HG03439 (cell line): ENCODE data around the gene ERCC8.
"Not testable (repeated sequence)": the region's sequence is repeated elsewhere in the genome, so short reads cannot be mapped to it uniquely, and the experiment has no call there.

Experiments used
- ATAC-seq: cut with Tn5 transposase; IDR thresholded peaks from one replicate; pipeline ENCODE4 v1.9.1; 2021; ENCODE audit warnings: mild to moderate bottlenecking, moderate library complexity; ENCODE audit not compliant: unreplicated experiment

ERCC8 gene

GRCh38 chr5:60944904-60945812, at the start of gene ERCC8, which contains the start of gene NDUFAF2:
Gene ERCC8 (minus strand): TSS chr5:60945070. CDS start chr5:60945008, 62 bp downstream.
Gene NDUFAF2 (plus strand): TSS chr5:60945205. CDS start chr5:60945256, 51 bp downstream.
- ATAC-seq: peak; percentile 99

DNA sequence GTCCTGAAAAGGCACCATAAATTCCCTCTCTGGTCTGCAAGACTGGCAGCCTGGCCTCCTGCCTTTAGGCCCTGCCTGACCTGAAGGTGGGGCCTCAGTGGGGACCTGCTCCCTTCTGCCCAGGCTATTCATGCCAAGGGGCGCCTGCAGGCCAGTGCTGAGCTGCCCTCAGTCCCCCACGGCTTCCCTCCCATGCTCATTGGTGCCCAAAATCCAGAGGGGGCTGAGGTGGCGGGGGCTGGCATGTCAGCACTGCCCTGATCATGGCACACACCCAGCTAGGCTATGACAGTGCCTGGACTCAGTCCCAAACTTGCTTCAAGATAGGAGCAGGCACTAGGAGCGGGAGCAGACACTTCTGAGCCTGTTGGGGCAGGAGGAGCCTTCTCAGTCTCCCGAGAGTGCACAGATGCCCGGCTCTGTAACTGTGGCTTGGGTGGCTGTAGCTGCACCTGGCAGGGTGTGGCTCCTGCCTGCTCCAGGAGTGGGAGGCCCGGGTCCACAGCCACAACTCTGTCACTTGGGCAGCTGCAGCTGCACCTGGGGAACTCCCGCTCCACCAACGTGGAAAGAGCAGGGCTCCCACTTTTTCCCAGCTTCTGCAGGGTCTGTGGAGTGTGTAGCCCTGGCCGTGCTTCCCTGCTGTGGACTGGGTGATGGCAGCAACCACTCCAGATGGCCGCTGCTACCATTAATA, 49.2 kb upstream of the ERCC8 start:
- ATAC-seq: no peak

DNA sequence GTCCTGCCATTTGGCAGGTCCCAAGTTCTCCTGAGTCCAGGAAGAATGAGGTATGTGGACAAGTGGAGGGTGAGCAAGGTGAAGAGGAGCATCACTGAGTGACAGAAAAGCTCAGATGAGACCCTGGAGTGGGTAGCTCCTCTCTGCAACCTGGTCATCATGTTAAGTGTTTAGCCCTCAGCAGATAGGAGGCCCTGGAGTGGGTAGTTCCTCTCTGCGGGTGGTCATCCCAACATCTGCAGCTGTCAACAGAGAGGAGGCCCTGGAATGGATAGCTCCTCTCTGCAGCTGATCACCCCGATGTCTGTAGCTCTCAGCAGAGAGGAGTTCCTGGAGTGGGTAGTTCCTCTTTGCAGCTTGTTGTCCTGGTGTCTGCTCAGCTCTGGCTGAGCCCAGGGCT, 48.6 kb upstream of the ERCC8 start:
- no peak for ATAC-seq

- ATAC-seq: no peak
Measured at GRCh38 chr5:60992871-60993270, 48.0 kb upstream of the ERCC8 start.

DNA sequence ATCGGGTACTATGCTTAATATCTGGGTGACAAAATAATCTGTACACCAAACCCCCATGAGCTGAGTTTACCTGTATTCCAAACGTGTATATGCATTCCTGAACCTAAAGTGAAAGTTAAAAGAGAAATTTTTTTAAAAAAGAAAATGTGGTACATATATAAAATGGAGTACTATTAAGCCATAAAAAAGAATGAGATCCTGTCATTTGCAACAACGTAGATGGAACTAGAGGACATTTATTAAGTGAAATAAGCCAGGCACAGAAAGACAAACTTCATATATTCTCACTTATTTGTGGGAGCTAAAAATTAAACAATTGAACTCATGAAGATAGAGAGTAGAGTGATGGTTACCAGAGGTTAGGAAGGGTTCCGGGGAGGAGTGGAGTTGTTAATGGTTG, 44.9 kb upstream of the ERCC8 start:
- ATAC-seq: no peak

DNA sequence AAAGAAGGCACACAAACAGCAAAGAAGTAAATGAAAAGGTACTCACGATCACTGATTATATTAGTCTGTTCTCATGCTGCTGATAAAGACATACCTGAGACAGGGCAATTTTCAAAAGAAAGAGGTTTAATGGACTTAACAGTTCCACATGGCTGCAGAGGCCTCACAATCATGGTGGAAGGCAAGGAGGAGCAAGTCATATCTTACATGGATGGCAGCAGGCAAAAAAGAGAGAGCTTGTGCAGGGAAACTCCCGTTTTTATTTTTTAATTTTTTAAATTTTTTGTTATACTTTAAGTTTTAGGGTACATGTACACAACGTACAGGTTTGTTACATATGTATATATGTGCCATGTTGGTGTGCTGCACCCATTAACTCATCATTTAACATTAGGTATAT, 37.3 kb upstream of the ERCC8 start:
- not testable (repeated sequence) for ATAC-seq

DNA sequence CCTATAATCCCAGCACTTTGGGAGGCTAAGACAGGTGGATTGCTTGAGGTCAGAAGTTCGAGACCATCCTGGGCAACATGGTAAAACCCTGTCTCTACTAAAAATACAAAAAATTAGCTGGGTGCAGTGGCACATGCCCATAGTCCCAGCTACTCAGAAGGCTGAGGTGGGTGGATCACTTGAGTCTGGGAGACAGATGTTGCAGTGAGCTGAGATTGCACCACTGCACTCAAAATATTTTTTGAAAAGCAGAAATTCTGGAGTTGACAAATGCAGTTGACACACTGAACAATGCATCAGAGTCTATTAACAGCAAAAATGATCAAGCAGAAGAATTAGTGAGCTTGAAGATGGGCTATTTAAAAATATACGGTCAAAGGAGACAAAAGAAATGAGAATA, 35.6 kb upstream of the ERCC8 start:
- ATAC-seq: no peak

DNA sequence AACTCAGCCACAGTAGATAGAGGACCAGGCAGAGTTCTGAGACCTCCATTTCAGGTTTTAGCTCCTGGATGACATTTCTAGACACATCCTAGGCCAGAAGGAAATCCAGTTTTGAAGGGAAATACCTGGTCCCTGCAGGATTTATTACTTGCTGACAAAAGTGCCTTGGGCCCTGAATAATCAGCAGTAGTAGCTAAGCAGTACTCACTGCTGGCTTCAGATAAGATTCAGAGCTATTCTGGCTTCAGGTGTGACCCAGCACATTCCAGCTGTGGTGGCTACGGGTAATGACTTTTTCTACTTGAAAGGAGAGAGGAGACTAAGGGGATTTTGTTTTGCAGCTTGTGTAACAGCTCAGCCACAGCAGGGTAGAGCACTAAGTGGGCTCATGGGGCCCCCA, 34.1 kb upstream of the ERCC8 start:
- no peak for ATAC-seq

- no peak for ATAC-seq
Measured at GRCh38 chr5:60977956-60978737, 33.3 kb upstream of the ERCC8 start.

DNA sequence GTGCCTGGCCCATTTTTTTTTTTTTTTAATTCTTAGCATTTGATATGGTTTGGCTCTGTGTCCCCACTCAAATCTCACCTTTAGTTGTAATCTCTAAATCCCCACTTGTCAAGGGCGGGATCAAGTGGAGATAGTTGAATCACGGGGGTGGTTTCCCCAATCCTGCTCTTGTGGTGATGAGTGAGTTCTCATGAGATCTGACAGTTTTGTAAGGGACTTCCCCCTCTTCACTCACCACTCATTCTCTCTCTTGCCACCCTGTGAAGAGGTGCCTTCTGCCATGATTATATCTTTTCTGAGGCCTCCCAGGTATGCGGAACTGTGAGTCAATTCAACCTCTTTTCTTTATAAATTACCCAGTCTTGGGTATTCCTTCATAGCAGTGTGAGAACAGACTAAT, 27.4 kb upstream of the ERCC8 start:
- ATAC-seq: no peak

DNA sequence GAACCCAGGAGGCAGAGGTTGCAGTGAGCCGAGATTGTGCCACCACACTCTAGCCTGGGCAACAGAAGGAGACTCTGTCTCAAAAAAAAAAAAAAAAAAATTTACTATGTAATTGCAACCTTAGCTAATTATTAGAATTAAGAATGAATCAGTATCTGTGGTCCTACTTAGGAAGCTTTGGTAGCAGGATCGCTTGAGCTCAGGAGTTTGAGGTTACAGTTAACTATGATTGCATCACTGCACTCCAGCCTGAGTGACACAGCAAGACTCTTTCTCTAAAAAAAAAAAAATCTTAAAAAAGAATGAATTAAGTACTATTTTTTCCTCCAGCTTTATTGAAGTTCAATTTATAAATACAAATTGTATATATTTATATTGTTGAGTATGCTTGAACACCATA, 16.8 kb upstream of the ERCC8 start:
- no peak for ATAC-seq

- ATAC-seq: no peak
Measured at GRCh38 chr5:60960591-60960990, 15.7 kb upstream of the ERCC8 start.

- ATAC-seq: no peak
Measured at GRCh38 chr5:60959156-60959555, 14.3 kb upstream of the ERCC8 start.

- no peak for ATAC-seq
Measured at GRCh38 chr5:60958712-60959111, 13.8 kb upstream of the ERCC8 start.

DNA sequence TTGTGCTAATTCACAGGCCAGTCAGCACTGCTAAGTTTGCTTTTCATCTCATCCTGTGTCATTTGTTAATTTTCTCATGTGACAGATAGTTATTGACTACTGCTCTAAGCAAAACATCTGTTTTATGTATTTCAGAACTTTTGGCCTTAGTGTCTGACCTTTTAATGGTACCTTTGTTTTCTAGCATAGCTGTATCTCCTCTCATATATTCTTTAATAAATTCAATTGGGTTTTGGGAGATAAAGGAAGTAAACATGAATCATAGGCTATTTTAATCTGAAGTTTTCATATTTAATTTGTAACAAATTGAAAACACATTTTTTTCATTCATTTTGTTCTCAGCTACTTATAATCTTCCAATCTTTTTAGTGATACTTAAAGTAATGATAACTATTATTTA, 13.2 kb upstream of the ERCC8 start:
- no peak for ATAC-seq

DNA sequence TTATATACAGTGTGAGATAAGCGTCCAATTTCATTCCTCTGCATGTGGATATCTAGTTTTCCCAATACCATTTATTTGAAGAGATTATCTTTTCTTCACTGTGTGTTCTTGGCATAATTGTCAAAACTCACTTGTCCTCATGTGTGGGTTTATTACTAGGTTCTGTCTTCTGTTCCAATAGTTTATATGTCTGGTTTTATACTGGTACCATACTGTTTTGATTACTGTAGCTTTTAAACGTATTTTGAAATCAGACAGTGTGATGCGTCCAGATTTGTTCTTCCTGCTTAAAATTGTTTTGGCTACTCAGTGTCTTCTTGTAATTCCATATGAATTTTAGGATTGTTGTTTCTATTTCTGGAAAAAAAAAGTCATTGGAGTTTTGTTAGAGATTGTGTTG, 10.4 kb upstream of the ERCC8 start:
- ATAC-seq: no peak

GRCh38 chr5:60948738-60949137, 3.9 kb upstream of the ERCC8 start:
- ATAC-seq: no peak

DNA sequence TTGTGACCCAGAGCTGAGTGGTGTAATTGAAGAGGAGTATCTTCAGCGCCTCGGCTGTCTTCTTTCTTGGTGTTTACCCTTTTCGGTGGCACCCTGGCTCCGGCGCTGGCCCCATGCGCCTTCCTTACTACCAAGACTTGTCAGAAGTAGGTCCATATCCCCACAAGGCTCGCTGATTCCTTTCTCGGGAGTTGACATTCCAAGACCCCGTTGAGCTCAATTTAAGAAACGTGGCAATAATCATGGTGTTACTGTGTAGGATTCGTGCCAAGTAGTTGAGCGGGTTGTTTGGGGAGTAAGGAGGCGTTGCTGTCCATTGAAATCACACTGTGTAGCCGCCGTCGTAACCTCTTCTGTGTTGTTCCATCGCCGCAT, 930 bp upstream of the ERCC8 start:
- ATAC-seq: peak; percentile 25

DNA sequence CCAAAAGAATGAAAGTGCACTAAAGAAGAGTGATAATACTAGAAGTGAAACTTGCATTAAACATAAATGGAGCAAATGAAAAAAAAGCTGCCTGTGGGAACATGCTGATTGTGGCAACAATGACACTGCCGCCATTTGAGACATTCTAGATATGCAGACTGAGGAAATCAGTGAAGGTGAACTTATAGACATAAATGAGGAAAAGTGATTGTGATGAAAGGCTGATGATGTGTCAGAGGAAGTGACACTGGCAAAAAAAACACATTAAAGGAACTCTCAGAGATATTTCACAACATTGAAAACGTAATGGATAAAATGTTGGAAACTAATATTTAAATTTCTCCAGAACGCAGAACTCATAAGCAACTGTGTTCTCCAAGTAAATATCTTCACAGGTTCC, 1.2 kb downstream of the ERCC8 start:
- no peak for ATAC-seq

DNA sequence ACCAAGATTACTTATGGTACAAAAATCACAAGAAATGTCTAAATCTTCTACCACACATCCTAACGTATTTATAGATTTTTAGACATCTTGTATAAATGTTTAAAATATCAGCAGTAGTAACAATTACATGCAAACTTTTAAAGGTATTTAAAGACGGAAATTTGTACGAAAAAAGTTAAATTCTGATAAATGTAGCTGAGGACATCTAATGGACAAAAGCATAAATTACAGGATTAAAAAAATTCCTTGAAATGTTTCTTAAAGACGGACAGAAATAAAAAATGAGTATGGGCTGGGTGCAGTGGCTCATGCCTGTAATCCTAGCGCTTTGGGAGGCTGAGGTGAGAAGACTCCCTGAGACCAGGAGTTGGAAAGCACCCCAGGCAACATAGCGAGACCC, 15.8 kb downstream of the ERCC8 start:
- no peak for ATAC-seq

GRCh38 chr5:60927450-60927849, 17.4 kb downstream of the ERCC8 start:
- ATAC-seq: no peak
